Mucosa of descending colon (tissue), 3 donors: ENCODE measurements around the gene CENPL. TPM values are rescaled to one million over a fixed set of nuclear protein-coding genes. Genes with fewer than 3 reads are reported as not detected.

Experiments
- ATAC-seq: fragments of 200-7000 bp; cut with Tn5 transposase; one replicate; pipeline ENCODE4 v1.9.1; 2020; ENCODE audit warnings: mild to moderate bottlenecking, moderate library complexity
- DNase-seq, 3 donors: peaks; one replicate each; pipeline ENCODE4 v3.0.0-alpha.2; 2020
- H3K36me3 ChIP-seq: fragments of 200-600 bp; one replicate; pipeline ENCODE4 v1.8.0; 2021; ENCODE audit warnings: low read depth, mild to moderate bottlenecking
- H3K4me1 ChIP-seq: fragments of 200-600 bp; one replicate; pipeline ENCODE4 v1.8.0; 2021; ENCODE audit warnings: low read depth, mild to moderate bottlenecking
- H3K4me3 ChIP-seq: fragments of 200-600 bp; one replicate; pipeline ENCODE4 v1.8.0; 2021; ENCODE audit warnings: mild to moderate bottlenecking
- H3K9me3 ChIP-seq: fragments of 200-600 bp; one replicate; pipeline ENCODE4 v1.8.0; 2021; ENCODE audit warnings: mild to moderate bottlenecking
- CTCF ChIP-seq: fragments of 200-600 bp; IDR thresholded peaks from one replicate; pipeline ENCODE4 v1.8.0; 2022; ENCODE audit warnings: antibody characterized with exemption, mild to moderate bottlenecking
- intact Hi-C, 2 donors: fragments of 100-400 bp; cut with DNase I in 1 of 2; cut with micrococcal nuclease in 1 of 2; formaldehyde crosslinking; loops; one replicate each; pipeline versions ENCODE4 v1.11.0 to v1.11.1; 2022; cut with DNase I, micrococcal nuclease
- total RNA-seq, 3 donors: library from RNA; stranded (reverse); fragmentation: NEBNext Ultra II Directional in 2 of 3; extraction: Animal tissue kit (Norgen Biotek cat#: 25700) in 2 of 3; gene quantifications; one replicate each; pipeline versions ENCODE4 v1.2.1 to v1.2.4, GENCODE V29; 2021 to 2023
- donor health status: DM: no; HTN: no; CAD: no; lungs with moderate emphysema.
- donor health status: DM: no; HTN: no; CAD: no.
- donor health status: DM: no; HTN: yes; CAD: no.

The CENPL gene
- total RNA-seq, 3 donors from 2014 or later = 6.5 to 8.3 (median 6.7) TPM

- no peak for TF ChIP-seq CTCF
- H3K4me3 ChIP-seq = peak within 1 kb of the TSS; percentile 56
- no peaks in the 10 kb centered on the region for H3K36me3 ChIP-seq
- intact Hi-C loops = no loop called here
- DNase-seq (peak; percentile 97 to 98 (median 98)), ATAC-seq (peak; percentile 88)
- H3K4me1 ChIP-seq = peaks cover 12% of the 10 kb centered on the region
- H3K9me3 ChIP-seq = no peaks in the 10 kb centered on the region
Measured at GRCh38 chr1:173868266-173869020, 43.8 kb upstream of the CENPL start, which contains the start of gene ZBTB37. Gene ZBTB37 (plus strand): TSS chr1:173868380. CDS start chr1:173870226, 1,846 bp downstream.

- TF ChIP-seq CTCF = no peak
- DNase-seq (peak; percentile 99 to 100 (median 99)), ATAC-seq (peak; percentile 89)
- Histone ChIP-seq H3K36me3 (no peaks in the 10 kb centered on the region), H3K4me1 (peaks cover 12% of the 10 kb centered on the region), H3K4me3 (peak within 1 kb of the TSS; percentile 56), H3K9me3 (no peaks in the 10 kb centered on the region)
- intact Hi-C loops = no loop called here
Measured at GRCh38 chr1:173867753-173868265, 43.1 kb upstream of the CENPL start, which contains the start of gene GAS5. Gene GAS5 (minus strand): TSS chr1:173867989.

- TF ChIP-seq CTCF = no peak
- intact Hi-C loops = no loop called here
- DNase-seq (peak in 2 of 3 donors; percentile 49 to 53), ATAC-seq (peak; percentile 0)
- Histone ChIP-seq H3K36me3 (no peaks in the 10 kb centered on the region), H3K4me1 (peaks cover 12% of the 10 kb centered on the region), H3K9me3 (no peaks in the 10 kb centered on the region), H3K4me3 (peak overlapping the region; percentile 56)
Measured at GRCh38 chr1:173867141-173867752, 42.6 kb upstream of the CENPL start.

GRCh38 chr1:173866413-173867115, 41.9 kb upstream of the CENPL start:
- no peak for ATAC-seq
- no peaks in the 10 kb centered on the region for H3K36me3 ChIP-seq

More at GRCh38 chr1:173866413-173867115, 41.9 kb upstream of the CENPL start:
- TF ChIP-seq CTCF = no peak
- intact Hi-C loops = no loop called here
- H3K4me1 ChIP-seq = peaks cover 12% of the 10 kb centered on the region
- no peaks in the 10 kb centered on the region for H3K9me3 ChIP-seq
- H3K4me3 ChIP-seq = peak overlapping the region; percentile 56
- DNase-seq = no peak
